GM21381 (cell line): ENCODE results near the gene CLCN6.

Experiments used
- ATAC-seq: cut with Tn5 transposase; IDR thresholded peaks from one replicate; pipeline ENCODE4 v1.9.1; 2021; ENCODE audit warnings: mild to moderate bottlenecking, moderate library complexity; ENCODE audit not compliant: unreplicated experiment

CLCN6 gene

GRCh38 chr1:11779715-11780379, 26.1 kb upstream of the CLCN6 start:
- ATAC-seq, result no peak

- ATAC-seq, result no peak
Observed at GRCh38 chr1:11780380-11781147, 25.4 kb upstream of the CLCN6 start.

- ATAC-seq, result no peak
Observed at GRCh38 chr1:11781297-11781696, 24.7 kb upstream of the CLCN6 start.

GRCh38 chr1:11782127-11782708, 23.8 kb upstream of the CLCN6 start:
- no peak for ATAC-seq

GRCh38 chr1:11783556-11783955, 22.4 kb upstream of the CLCN6 start:
- no peak for ATAC-seq

GRCh38 chr1:11784256-11784992, 21.6 kb upstream of the CLCN6 start:
- no peak for ATAC-seq

GRCh38 chr1:11784993-11785769, 20.8 kb upstream of the CLCN6 start:
- peak; percentile 54 for ATAC-seq

GRCh38 chr1:11786168-11786567, 19.8 kb upstream of the CLCN6 start:
- ATAC-seq, result no peak

GRCh38 chr1:11787251-11787803, 18.7 kb upstream of the CLCN6 start:
- ATAC-seq, result no peak

GRCh38 chr1:11787804-11788436, 18.1 kb upstream of the CLCN6 start:
- ATAC-seq, result no peak

- no peak for ATAC-seq
Observed at GRCh38 chr1:11788549-11789053, 17.4 kb upstream of the CLCN6 start.

- no peak for ATAC-seq
Observed at GRCh38 chr1:11789126-11790067, 16.6 kb upstream of the CLCN6 start.

- ATAC-seq, result no peak
Observed at GRCh38 chr1:11790101-11790879, 15.7 kb upstream of the CLCN6 start.

- no peak for ATAC-seq
Observed at GRCh38 chr1:11790880-11791715, 14.9 kb upstream of the CLCN6 start.

GRCh38 chr1:11792106-11792505, 13.9 kb upstream of the CLCN6 start:
- no peak for ATAC-seq

- no peak for ATAC-seq
Observed at GRCh38 chr1:11793819-11794218, 12.2 kb upstream of the CLCN6 start.
